GM18520 (cell line): ENCODE data around the gene FOXB2.
"Not testable (repeated sequence)": the region's sequence is repeated elsewhere in the genome, so short reads cannot be mapped to it uniquely, and the experiment has no call there.

ENCODE experiments used
- ATAC-seq: cut with Tn5 transposase; IDR thresholded peaks from one replicate; pipeline ENCODE4 v1.9.1; 2021; ENCODE audit not compliant: unreplicated experiment

Gene FOXB2

GRCh38 chr9:77019236-77019925 lies at the start of gene FOXB2:
Gene FOXB2, plus strand, starts transcription at chr9:77019655. Its CDS starts 0 bp downstream, at chr9:77019655.
- no peak for ATAC-seq

- ATAC-seq = no peak
Measured at GRCh38 chr9:76969716-76970115, 49.7 kb upstream of the FOXB2 start.

- ATAC-seq = not testable (repeated sequence)
Measured at GRCh38 chr9:76978831-76979230, 40.6 kb upstream of the FOXB2 start.

GRCh38 chr9:76980566-76980965 lies 38.9 kb upstream of the FOXB2 start:
- no peak for ATAC-seq

GRCh38 chr9:76984486-76984885 lies 35.0 kb upstream of the FOXB2 start:
- ATAC-seq = no peak

- ATAC-seq = no peak
Measured at GRCh38 chr9:76985581-76985980, 33.9 kb upstream of the FOXB2 start.

- ATAC-seq = no peak
Measured at GRCh38 chr9:76987594-76988200, 31.8 kb upstream of the FOXB2 start.

GRCh38 chr9:76988941-76989340 lies 30.5 kb upstream of the FOXB2 start:
- no peak for ATAC-seq

GRCh38 chr9:76989501-76989900 lies 30.0 kb upstream of the FOXB2 start:
- ATAC-seq = no peak

GRCh38 chr9:76996700-76997099 lies 22.8 kb upstream of the FOXB2 start:
- no peak for ATAC-seq

GRCh38 chr9:76999261-76999660 lies 20.2 kb upstream of the FOXB2 start:
- ATAC-seq = no peak

- ATAC-seq = no peak
Measured at GRCh38 chr9:77000330-77000729, 19.1 kb upstream of the FOXB2 start.

- ATAC-seq = no peak
Measured at GRCh38 chr9:77003366-77003765, 16.1 kb upstream of the FOXB2 start.

- no peak for ATAC-seq
Measured at GRCh38 chr9:77005216-77005615, 14.2 kb upstream of the FOXB2 start.

- ATAC-seq = no peak
Measured at GRCh38 chr9:77010527-77010926, 8.9 kb upstream of the FOXB2 start.

GRCh38 chr9:77011973-77012821 lies 7.3 kb upstream of the FOXB2 start:
- no peak for ATAC-seq

GRCh38 chr9:77013206-77013931 lies 6.1 kb upstream of the FOXB2 start:
- ATAC-seq = no peak

GRCh38 chr9:77013932-77014596 lies 5.4 kb upstream of the FOXB2 start:
- no peak for ATAC-seq

- ATAC-seq = no peak
Measured at GRCh38 chr9:77014597-77015263, 4.7 kb upstream of the FOXB2 start.
